WTC11 (cell line): ENCODE data around the gene EVL. TPM values are rescaled to one million over a fixed set of nuclear protein-coding genes. Genes with fewer than 3 reads are reported as not detected.

Source experiments
- ATAC-seq: fragments of 200-7000 bp; cut with Tn5 transposase; 2 replicates; pipeline ENCODE4 v1.10.0; 2021; ENCODE audit warnings: mild to moderate bottlenecking, moderate library complexity
- CTCF ChIA-PET: fragments of 300-600 bp; sonication (Branson Sonifier 250); formaldehyde crosslinking; loops from one replicate; lab custom pipeline; 2021; ENCODE audit warnings: antibody characterized with exemption; lab: Charles Lee
- POLR2A ChIA-PET: fragments of 350-600 bp; sonication (Branson Sonifier 250); formaldehyde crosslinking; loops from one replicate; lab custom pipeline; 2021; ENCODE audit warnings: antibody characterized with exemption; lab: Charles Lee
- DNase-seq: peaks from one replicate; pipeline ENCODE4 v3.0.0; 2021; ENCODE audit warnings: low spot score
- H3K27ac Mint-ChIP-seq: 2 replicates; pipeline ENCODE4 v1.8.0; 2021; ENCODE audit warnings: mixed read lengths
- H3K27me3 Mint-ChIP-seq: 2 replicates; pipeline ENCODE4 v1.8.0; 2021; ENCODE audit warnings: low read depth, mild to moderate bottlenecking, moderate library complexity, mixed read lengths
- H3K36me3 Mint-ChIP-seq: 2 replicates; pipeline ENCODE4 v1.8.0; 2021; ENCODE audit warnings: mixed read lengths
- H3K4me1 Mint-ChIP-seq: 2 replicates; pipeline ENCODE4 v1.8.0; 2022; ENCODE audit warnings: mixed read lengths
- H3K4me3 Mint-ChIP-seq: 2 replicates; pipeline ENCODE4 v1.8.0; 2021; ENCODE audit warnings: mild to moderate bottlenecking, moderate library complexity, mixed read lengths
- H3K9me3 Mint-ChIP-seq: 2 replicates; pipeline ENCODE4 v1.8.0; 2021; ENCODE audit warnings: mixed read lengths
- NFATC4 ChIP-seq: fragments of 250-450 bp; sonication (Bioruptor Pico); IDR thresholded peaks from 2 replicates; pipeline ENCODE4 v1.9.0; 2021; ENCODE audit warnings: mild to moderate bottlenecking
- PRDM15 ChIP-seq: sonication (generic); formaldehyde crosslinking; IDR thresholded peaks from 2 replicates; pipeline ENCODE4 v1.8.0; 2022; ENCODE audit warnings: missing genetic modification reagents
- PREB ChIP-seq: sonication (generic); formaldehyde crosslinking; IDR thresholded peaks from 2 replicates; pipeline ENCODE4 v1.8.1; 2022; ENCODE audit warnings: mild to moderate bottlenecking, missing genetic modification reagents, moderate library complexity, borderline replicate concordance
- PRRX2 ChIP-seq: fragments of 250-450 bp; sonication (Bioruptor Pico); IDR thresholded peaks from 2 replicates; pipeline ENCODE4 v1.8.0; 2021; ENCODE audit warnings: mild to moderate bottlenecking
- RELA ChIP-seq: sonication (generic); formaldehyde crosslinking; IDR thresholded peaks from 2 replicates; pipeline ENCODE4 v1.8.1; 2022; ENCODE audit warnings: missing genetic modification reagents, mild to moderate bottlenecking, borderline replicate concordance
- ZBTB43 ChIP-seq: sonication (generic); formaldehyde crosslinking; IDR thresholded peaks from 2 replicates; pipeline ENCODE4 v1.8.1; 2023; ENCODE audit warnings: mild to moderate bottlenecking, missing genetic modification reagents
- ZNF121 ChIP-seq: sonication (generic); formaldehyde crosslinking; IDR thresholded peaks from 2 replicates; pipeline ENCODE4 v1.8.0; 2023; ENCODE audit warnings: missing genetic modification reagents
- total RNA-seq: library from RNA; stranded (reverse); gene quantifications from 3 replicates; pipeline ENCODE4 v1.2.3, GENCODE V29; 2021
- TF ChIP-seq, protein P1 (sequence below): fragments of 250-450 bp; sonication (Bioruptor Pico); IDR thresholded peaks from 2 replicates; pipeline ENCODE4 v1.9.0; 2021; ENCODE audit warnings: mild to moderate bottlenecking
- TF ChIP-seq, protein P2 (sequence below): fragments of 250-450 bp; sonication (Bioruptor Pico); conservative IDR thresholded peaks from 2 replicates; pipeline ENCODE4 v1.9.0; 2021; ENCODE audit warnings: mild to moderate bottlenecking
- TF ChIP-seq, protein P3 (sequence below): sonication (generic); formaldehyde crosslinking; IDR thresholded peaks from 2 replicates; pipeline ENCODE4 v1.8.0; 2023; ENCODE audit warnings: missing genetic modification reagents, mild to moderate bottlenecking, borderline replicate concordance
- TF ChIP-seq, protein P4 (sequence below): fragments of 250-450 bp; sonication (Bioruptor Pico); IDR thresholded peaks from 2 replicates; pipeline ENCODE4 v1.9.0; 2021; ENCODE audit warnings: moderate library complexity, mild to moderate bottlenecking, inconsistent platforms, borderline replicate concordance

EVL gene
- total RNA-seq, 1 experiment from 2014 or later, result 60.8 TPM

DNA sequence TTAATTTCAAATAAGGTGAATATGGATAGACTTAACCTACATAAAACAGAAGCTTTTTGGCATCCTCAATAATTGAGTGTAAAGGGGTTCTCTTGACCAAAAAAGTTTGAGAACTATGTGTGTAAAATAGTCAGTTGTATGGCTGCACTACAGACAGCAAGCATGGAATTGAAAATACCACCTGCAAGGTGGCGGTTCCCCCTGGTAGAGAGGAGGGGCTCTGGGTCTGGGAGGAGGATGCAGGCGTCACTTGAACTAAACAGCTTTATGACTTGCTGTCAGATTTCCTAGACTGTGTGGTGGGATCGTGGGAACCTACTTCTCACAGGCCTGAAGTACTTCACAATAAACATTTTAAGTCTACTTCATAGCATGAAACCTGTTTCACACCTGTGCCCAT, 6.3 kb downstream of the EVL start:
- Mint-ChIP-seq H3K9me3 (no peaks in the 10 kb centered on the region), H3K27ac (no peak overlapping the region), H3K27me3 (no peaks in the 10 kb centered on the region; the same call in 1 of the 2 replicates), H3K36me3 (no peaks in the 10 kb centered on the region), H3K4me3 (no peak overlapping the region), H3K4me1 (peaks cover 11% of the 10 kb centered on the region)
- TF ChIP-seq ZBTB43 (CRISPR knock-in tag) (no peak), RELA (CRISPR knock-in tag) (no peak)
- POLR2A ChIA-PET, result no interaction called here
- CTCF ChIA-PET, result interaction anchor here (1.8 to 1.9 kb wide), 2 partner anchors 7 to 37 kb away, joined by 6 to 9 read pairs; no protein-coding TSS in a partner anchor
- ATAC-seq, result no peak
- DNase-seq, result no peak

- CTCF ChIA-PET, result interaction anchor here (0.6 to 1.9 kb wide), 4 partner anchors 19 to 111 kb away, joined by 4 to 9 read pairs (median 4); no protein-coding TSS in a partner anchor
- no peaks in the 10 kb centered on the region for H3K36me3 Mint-ChIP-seq
- H3K27me3 Mint-ChIP-seq, result no peaks in the 10 kb centered on the region; the same call in 1 of the 2 replicates
- no peak for TF ChIP-seq ZNF121 (CRISPR knock-in tag)
- TF ChIP-seq, protein P1, sequence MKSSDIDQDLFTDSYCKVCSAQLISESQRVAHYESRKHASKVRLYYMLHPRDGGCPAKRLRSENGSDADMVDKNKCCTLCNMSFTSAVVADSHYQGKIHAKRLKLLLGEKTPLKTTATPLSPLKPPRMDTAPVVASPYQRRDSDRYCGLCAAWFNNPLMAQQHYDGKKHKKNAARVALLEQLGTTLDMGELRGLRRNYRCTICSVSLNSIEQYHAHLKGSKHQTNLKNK, result no peak
- TF ChIP-seq, all 79 proteins: peak for 0
- Mint-ChIP-seq H3K27ac (0 out of 2 replicates have a peak overlapping the region, but pooled peaks have one; percentile 20), H3K4me3 (no peak overlapping the region), H3K4me1 (peaks cover 11% of the 10 kb centered on the region), H3K9me3 (no peaks in the 10 kb centered on the region; the same call in 1 of the 2 replicates)
- POLR2A ChIA-PET, result no interaction called here
- ATAC-seq (no peak), DNase-seq (no peak)
These were observed 7.6 kb downstream of the EVL start for GRCh38 chr14:100072783-100073346.

GRCh38 chr14:100073576-100074430, 8.6 kb downstream of the EVL start:
- ATAC-seq (no peak), DNase-seq (no peak)
- no peaks in the 10 kb centered on the region; the same call in 1 of the 2 replicates for H3K9me3 Mint-ChIP-seq
- H3K27ac Mint-ChIP-seq, result peak overlapping the region; percentile 13; the same call in 1 of the 2 replicates
- no peak overlapping the region for H3K4me3 Mint-ChIP-seq
- no peaks in the 10 kb centered on the region; the same call in 1 of the 2 replicates for H3K27me3 Mint-ChIP-seq
- peaks cover 21% of the 10 kb centered on the region for H3K4me1 Mint-ChIP-seq
- ChIA-PET CTCF (interaction anchor here (1.0 kb wide), 1 partner anchor 81 kb away, joined by 5 read pairs; no protein-coding TSS in a partner anchor), POLR2A (no interaction called here)
- no peaks in the 10 kb centered on the region for H3K36me3 Mint-ChIP-seq
- TF ChIP-seq, protein P2, sequence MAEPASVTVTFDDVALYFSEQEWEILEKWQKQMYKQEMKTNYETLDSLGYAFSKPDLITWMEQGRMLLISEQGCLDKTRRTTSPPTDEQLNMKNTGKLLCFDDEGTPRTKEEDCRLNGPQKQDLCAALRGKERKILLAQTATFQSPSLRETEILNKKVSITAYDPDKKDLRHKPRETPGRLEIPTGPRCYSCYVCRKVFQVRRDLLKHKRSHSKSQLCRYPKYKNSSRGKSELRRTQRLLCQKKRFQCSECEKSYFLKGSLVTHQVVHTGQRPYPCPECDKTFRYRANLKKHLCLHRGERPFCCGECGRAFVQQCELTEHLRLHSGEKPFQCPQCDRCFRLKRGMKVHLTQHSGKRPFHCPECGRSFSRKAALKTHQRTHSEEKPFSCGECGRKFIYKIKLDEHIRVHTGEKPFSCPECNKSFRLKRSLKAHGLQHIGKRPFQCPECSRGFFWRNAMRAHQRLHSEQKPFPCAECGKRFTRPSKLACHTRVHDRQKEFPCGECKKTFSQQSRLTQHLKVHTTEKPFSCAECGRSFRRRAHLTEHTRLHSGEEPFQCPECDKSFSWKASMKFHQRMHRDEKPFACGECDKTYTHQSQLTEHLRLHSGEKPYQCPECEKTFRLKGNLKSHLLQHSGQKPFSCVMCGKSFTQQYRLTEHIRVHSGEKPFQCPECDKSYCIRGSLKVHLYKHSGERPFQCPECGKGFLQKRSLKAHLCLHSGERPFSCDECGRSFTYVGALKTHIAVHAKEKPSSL (CRISPR knock-in tag), result no peak
- TF ChIP-seq NFATC4 (CRISPR knock-in tag), result no peak
- TF ChIP-seq ZNF121 (CRISPR knock-in tag), result no peak
- TF ChIP-seq PREB (CRISPR knock-in tag), result no peak
- no peak for TF ChIP-seq PRRX2 (CRISPR knock-in tag)
- TF ChIP-seq, protein P3, sequence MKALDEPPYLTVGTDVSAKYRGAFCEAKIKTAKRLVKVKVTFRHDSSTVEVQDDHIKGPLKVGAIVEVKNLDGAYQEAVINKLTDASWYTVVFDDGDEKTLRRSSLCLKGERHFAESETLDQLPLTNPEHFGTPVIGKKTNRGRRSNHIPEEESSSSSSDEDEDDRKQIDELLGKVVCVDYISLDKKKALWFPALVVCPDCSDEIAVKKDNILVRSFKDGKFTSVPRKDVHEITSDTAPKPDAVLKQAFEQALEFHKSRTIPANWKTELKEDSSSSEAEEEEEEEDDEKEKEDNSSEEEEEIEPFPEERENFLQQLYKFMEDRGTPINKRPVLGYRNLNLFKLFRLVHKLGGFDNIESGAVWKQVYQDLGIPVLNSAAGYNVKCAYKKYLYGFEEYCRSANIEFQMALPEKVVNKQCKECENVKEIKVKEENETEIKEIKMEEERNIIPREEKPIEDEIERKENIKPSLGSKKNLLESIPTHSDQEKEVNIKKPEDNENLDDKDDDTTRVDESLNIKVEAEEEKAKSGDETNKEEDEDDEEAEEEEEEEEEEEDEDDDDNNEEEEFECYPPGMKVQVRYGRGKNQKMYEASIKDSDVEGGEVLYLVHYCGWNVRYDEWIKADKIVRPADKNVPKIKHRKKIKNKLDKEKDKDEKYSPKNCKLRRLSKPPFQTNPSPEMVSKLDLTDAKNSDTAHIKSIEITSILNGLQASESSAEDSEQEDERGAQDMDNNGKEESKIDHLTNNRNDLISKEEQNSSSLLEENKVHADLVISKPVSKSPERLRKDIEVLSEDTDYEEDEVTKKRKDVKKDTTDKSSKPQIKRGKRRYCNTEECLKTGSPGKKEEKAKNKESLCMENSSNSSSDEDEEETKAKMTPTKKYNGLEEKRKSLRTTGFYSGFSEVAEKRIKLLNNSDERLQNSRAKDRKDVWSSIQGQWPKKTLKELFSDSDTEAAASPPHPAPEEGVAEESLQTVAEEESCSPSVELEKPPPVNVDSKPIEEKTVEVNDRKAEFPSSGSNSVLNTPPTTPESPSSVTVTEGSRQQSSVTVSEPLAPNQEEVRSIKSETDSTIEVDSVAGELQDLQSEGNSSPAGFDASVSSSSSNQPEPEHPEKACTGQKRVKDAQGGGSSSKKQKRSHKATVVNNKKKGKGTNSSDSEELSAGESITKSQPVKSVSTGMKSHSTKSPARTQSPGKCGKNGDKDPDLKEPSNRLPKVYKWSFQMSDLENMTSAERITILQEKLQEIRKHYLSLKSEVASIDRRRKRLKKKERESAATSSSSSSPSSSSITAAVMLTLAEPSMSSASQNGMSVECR (CRISPR knock-in tag), result no peak
- TF ChIP-seq PRDM15, result no peak
- TF ChIP-seq, protein P4, sequence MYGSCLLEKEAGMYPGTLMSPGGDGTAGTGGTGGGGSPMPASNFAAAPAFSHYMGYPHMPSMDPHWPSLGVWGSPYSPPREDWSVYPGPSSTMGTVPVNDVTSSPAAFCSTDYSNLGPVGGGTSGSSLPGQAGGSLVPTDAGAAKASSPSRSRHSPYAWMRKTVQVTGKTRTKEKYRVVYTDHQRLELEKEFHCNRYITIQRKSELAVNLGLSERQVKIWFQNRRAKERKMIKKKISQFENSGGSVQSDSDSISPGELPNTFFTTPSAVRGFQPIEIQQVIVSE (CRISPR knock-in tag), result no peak
